ENCODE results near the gene TDP2.

TDP2 gene

DNA sequence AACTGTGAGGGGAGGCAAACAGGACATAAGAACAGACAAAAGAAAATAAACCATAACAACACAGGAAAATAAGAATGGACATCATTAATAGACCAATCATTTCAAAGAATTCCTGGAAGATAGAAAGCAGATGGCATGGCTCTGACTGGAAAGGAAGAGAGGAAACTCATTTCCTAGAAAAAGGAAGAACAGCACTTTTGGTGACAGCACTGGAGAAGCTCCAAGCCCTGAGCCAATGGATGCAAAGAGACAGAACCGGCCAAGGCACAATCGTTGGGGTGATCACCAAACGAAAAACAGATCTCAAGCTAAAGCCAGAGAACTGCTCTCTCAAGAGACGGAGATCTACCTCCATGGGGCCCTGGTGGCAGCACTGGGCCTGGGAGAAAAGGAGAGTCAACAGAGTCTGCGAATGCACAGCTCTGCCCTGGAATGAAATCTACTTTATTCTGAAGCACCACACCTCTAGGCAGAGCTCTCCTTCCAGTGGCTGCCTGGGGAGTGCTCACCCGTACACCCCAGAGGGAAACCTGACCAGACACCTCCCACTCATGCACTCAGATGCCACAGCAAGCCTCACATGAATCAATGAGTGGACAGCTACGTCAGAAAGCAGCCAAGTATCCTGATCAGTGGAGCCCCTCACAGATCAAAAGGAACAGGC lies 44.9 kb downstream of the TDP2 start:
- TF ChIP-seq, protein P1, sequence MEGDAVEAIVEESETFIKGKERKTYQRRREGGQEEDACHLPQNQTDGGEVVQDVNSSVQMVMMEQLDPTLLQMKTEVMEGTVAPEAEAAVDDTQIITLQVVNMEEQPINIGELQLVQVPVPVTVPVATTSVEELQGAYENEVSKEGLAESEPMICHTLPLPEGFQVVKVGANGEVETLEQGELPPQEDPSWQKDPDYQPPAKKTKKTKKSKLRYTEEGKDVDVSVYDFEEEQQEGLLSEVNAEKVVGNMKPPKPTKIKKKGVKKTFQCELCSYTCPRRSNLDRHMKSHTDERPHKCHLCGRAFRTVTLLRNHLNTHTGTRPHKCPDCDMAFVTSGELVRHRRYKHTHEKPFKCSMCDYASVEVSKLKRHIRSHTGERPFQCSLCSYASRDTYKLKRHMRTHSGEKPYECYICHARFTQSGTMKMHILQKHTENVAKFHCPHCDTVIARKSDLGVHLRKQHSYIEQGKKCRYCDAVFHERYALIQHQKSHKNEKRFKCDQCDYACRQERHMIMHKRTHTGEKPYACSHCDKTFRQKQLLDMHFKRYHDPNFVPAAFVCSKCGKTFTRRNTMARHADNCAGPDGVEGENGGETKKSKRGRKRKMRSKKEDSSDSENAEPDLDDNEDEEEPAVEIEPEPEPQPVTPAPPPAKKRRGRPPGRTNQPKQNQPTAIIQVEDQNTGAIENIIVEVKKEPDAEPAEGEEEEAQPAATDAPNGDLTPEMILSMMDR (IDR thresholded peaks at IDR 0.05; ENCODE audit: borderline replicate concordance, insufficient read depth, low read depth, low read length), result no peak
- H3K4me3 ChIP-seq (ENCODE audit: low read depth, low read length), result no peak overlapping the region

DNA sequence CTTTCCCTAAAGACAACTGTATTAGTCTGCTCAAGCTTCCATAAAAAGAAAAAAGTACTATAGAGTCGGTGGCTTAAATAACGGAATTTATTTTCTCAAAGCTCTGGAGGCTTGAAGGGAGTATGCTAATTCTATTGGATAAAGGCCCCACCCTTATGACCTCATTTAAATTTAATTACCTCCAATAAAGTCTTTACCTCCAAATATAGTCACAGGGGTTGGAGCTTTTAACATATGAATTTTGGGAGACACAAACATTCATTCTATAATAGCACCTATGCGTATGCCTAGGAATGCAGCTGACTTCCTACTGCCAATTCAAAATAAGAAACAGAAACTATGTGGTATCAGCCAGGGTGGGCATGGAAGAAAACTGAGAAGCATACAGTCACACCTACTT lies 46.1 kb downstream of the TDP2 start:
- no peak overlapping the region for H3K4me3 ChIP-seq (ENCODE audit: low read depth, low read length)
- TF ChIP-seq, protein P1 (IDR thresholded peaks at IDR 0.05; ENCODE audit: borderline replicate concordance, insufficient read depth, low read depth, low read length), result no peak

DNA sequence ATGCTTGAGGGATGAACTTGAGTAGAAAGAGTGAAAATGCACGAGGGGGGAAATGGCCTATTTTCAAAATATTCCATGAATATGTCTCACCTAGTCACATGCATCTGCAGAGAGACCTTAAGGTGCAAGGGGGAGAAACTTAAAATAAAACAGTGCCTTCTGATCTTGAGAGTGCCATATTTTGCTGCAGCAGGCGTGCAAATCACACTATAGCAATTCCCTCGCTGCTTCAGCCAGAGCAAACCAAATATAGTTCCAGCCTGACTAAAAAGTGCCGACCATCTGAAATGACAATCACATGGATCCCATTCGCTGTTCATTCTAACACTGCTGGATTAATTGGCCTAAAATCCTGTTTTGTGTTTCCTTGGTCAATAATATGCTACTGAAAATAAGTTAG lies 47.0 kb downstream of the TDP2 start:
- TF ChIP-seq, protein P1 (IDR thresholded peaks at IDR 0.05; ENCODE audit: borderline replicate concordance, insufficient read depth, low read depth, low read length), result no peak
- no peak overlapping the region for H3K4me3 ChIP-seq (ENCODE audit: low read depth, low read length)

DNA sequence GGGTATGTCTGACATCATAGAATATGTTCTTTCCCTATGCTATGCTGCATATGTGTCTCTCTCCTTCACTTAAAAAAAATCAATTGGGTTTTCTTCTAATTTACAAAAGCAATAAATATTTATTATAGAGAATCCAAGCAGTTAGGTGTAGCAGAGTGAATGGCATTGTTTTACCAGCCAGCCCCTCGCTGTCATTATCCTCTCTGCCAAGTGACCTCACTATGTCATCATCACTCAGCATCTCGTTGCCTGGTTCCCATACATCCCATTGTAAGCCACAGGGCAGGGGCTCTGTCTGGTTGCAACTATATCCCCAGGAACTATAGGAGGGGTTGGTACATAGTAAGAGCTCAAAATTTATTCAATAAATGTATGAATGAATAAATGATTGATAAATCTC lies 52.1 kb downstream of the TDP2 start:
- TF ChIP-seq, protein P1 (IDR thresholded peaks at IDR 0.05; ENCODE audit: borderline replicate concordance, insufficient read depth, low read depth, low read length), result no peak
- no peak overlapping the region for H3K4me3 ChIP-seq (ENCODE audit: low read depth, low read length)

DNA sequence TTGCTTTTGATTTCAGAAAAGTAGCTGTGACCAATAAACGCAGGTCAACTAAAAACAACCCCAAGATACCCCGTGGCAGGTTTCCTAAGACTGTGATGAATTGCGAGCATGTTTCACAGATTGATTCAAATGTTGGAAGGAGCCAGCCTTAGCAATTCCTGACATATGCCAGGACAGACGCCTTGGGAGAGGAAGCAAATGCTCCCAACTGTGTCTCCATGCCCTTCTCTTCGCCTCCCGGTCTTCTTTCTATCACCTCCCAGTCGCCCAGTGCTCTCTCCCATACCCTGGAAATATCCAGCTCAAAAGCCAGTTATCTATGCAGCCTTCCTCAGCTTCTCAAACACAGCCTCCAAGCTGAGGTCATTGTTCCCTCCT lies 52.7 kb downstream of the TDP2 start:
- TF ChIP-seq, protein P1 (IDR thresholded peaks at IDR 0.05; ENCODE audit: borderline replicate concordance, insufficient read depth, low read depth, low read length), result no peak
- H3K4me3 ChIP-seq (ENCODE audit: low read depth, low read length), result no peak overlapping the region

DNA sequence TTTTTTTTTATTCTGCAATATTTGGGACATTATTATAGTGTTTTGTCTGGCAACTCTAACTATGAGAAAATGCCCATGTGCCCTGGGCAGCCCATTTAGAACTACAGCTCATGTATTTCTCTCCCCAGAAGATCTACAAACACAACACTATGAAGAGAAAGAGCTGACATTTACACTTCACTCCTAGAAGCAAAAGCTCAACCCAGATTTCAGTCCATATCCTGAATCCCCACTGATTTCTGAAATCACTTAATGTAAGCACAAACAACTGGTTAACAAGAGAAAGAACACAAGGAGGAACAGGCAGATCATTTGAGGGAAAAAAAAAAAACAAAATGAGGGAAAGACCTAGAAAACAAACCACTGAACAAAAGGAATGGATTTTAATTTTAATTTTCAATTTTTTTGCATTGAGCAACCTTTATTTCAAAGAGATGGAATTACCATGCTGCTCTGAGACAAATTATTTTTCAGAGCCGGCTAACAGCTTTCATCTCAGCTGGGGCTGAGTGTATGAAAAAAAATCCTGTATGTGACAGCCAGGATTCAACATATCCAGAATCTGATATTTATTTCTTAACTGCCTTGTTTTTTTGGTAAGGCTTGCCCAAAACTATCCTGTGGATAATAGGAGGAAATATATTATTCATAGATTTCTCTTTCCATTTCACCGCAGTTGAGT lies 53.2 kb downstream of the TDP2 start:
- H3K4me3 ChIP-seq (ENCODE audit: low read depth, low read length), result no peak overlapping the region
- TF ChIP-seq, protein P1 (IDR thresholded peaks at IDR 0.05; ENCODE audit: borderline replicate concordance, insufficient read depth, low read depth, low read length), result no peak

DNA sequence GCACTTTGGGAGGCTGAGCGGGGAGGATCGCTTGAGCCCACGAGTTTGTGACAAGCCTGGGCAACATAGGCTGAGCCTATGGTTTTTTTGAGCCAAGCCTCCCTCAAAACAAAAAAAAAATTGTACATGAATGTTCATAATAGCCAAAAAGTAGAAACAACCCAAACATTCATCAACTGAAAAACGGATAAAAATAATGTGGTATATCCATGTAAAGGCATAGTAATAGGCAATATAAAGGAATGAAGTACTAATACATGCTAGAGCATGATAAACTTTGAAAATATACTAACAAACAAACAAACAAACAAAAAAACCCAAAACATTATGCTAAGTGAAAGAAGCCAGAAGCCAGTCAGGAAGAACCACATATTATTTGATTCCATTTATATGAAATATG lies 56.0 kb downstream of the TDP2 start:
- H3K4me3 ChIP-seq (ENCODE audit: low read depth, low read length), result no peak overlapping the region
- TF ChIP-seq, protein P1 (IDR thresholded peaks at IDR 0.05; ENCODE audit: borderline replicate concordance, insufficient read depth, low read depth, low read length), result no peak
